ENCODE measurements around the gene KREMEN1.

GRCh38 chr22:29098296-29098695 lies 25.5 kb downstream of the KREMEN1 start:
- no peak for TF ChIP-seq EZH2 (IDR thresholded peaks at IDR 0.05)
- TF ChIP-seq EZH2phosphoT487 (IDR thresholded peaks at IDR 0.05) = no peak
- TF ChIP-seq, protein P1, sequence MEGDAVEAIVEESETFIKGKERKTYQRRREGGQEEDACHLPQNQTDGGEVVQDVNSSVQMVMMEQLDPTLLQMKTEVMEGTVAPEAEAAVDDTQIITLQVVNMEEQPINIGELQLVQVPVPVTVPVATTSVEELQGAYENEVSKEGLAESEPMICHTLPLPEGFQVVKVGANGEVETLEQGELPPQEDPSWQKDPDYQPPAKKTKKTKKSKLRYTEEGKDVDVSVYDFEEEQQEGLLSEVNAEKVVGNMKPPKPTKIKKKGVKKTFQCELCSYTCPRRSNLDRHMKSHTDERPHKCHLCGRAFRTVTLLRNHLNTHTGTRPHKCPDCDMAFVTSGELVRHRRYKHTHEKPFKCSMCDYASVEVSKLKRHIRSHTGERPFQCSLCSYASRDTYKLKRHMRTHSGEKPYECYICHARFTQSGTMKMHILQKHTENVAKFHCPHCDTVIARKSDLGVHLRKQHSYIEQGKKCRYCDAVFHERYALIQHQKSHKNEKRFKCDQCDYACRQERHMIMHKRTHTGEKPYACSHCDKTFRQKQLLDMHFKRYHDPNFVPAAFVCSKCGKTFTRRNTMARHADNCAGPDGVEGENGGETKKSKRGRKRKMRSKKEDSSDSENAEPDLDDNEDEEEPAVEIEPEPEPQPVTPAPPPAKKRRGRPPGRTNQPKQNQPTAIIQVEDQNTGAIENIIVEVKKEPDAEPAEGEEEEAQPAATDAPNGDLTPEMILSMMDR (IDR thresholded peaks at IDR 0.05) = no peak

Data from neural progenitor cell (in vitro differentiated cells).